Measurements from ENCODE around the gene FREY1. TPM values are rescaled to one million over a fixed set of nuclear protein-coding genes. Genes with fewer than 3 reads are reported as not detected.

Gene FREY1
- total and polyA plus RNA-seq, 9 of the 15 experiments (the other 6 are each of a cell fraction or from before 2014, with no cell fraction given): 0.25 to 1.5 (median 1.1) TPM; not detected in 5

- no peak for ATAC-seq
- Histone ChIP-seq H3K9me3 (replicated peaks; ENCODE audit: control insufficient read depth, insufficient read depth, low read depth, low read length) (no peaks in the 10 kb centered on the region), H3K4me2 (ENCODE audit: insufficient read depth, low read length) (no peak overlapping the region), H3K79me2 (ENCODE audit: control insufficient read depth, insufficient read depth, low read length) (no peaks in the 10 kb centered on the region), H3K27me3 (ENCODE audit: control insufficient read depth in 2 of 2, insufficient read depth in 2 of 2, low read length in 2 of 2) (no peaks in the 10 kb centered on the region), H3K36me3 (ENCODE audit: control insufficient read depth, insufficient read depth, low read length) (peaks cover 49% of the 10 kb centered on the region; the same call in 2 of the 3 replicates), H3K4me3 (no peak overlapping the region), H3K27ac (ENCODE audit: extremely low read depth, low read depth, low read length) (no peak overlapping the region), H4K20me1 (replicated peaks; ENCODE audit: control insufficient read depth, insufficient read depth, low read length) (no peaks in the 10 kb centered on the region; the same call in 1 of the 2 replicates), H3K9me1 (ENCODE audit: control insufficient read depth, insufficient read depth, low read length) (no peaks in the 10 kb centered on the region), H3K9ac (ENCODE audit: insufficient read depth in 1 of 2, low read depth in 2 of 2, low read length in 2 of 2) (peak overlapping the region in 1 of 2 experiments; percentile 65; a peak in 1 of 4 replicates), H3K4me1 (replicated peaks in 1 of 2; ENCODE audit: control insufficient read depth in 2 of 2, insufficient read depth in 2 of 2, low read length in 2 of 2) (peaks cover 5 to 19% of the 10 kb centered on the region in 2 experiments; a peak in 3 of 5 replicates), H2AFZ (ENCODE audit: low read depth, low read length) (no peak overlapping the region)
- CTCF ChIA-PET (ENCODE audit: low intra/inter-chr PET ratio): no interaction called here
- POLR2A ChIA-PET: interaction anchor here (1.0 to 1.3 kb wide), 2 partner anchors 10 to 14 kb away, joined by 3 read pairs; no protein-coding TSS in a partner anchor
- BruUV-seq (replicated peaks): no TSS peak
- no peak for DNase-seq (ENCODE audit: extremely low read depth in 1 of 4, low spot score in 3 of 4)
- FAIRE-seq: no peak
- in situ Hi-C loops (cut with MboI): no loop called here
- TF ChIP-seq SIX5 (IDR thresholded peaks at IDR 0.05; ENCODE audit: borderline replicate concordance in 1 of 2, insufficient read depth in 1 of 2, low read depth in 1 of 2, low read length in 2 of 2) (no peak), E2F4 (CRISPR knock-in tag; IDR thresholded peaks at IDR 0.05; ENCODE audit: low read depth) (no peak), ZNF12 (CRISPR knock-in tag; IDR thresholded peaks at IDR 0.05) (no peak), ATF6 (CRISPR knock-in tag; IDR thresholded peaks at IDR 0.05) (no peak), FOXA3 (CRISPR knock-in tag; conservative IDR thresholded peaks at IDR 0.05 in 1 of 2, IDR thresholded peaks at IDR 0.05 in 1 of 2) (no peak), THRB (CRISPR knock-in tag; conservative IDR thresholded peaks at IDR 0.05) (no peak), ILK (tag; IDR thresholded peaks at IDR 0.05; ENCODE audit: borderline replicate concordance, low read depth) (no peak)
- intact Hi-C loops (cut with micrococcal nuclease): no loop called here
- 76% methylated on average over 12 of the region's 12 CpGs for WGBS (ENCODE audit: insufficient coverage, low coverage, missing lambda C conversion rate)
Measured at GRCh38 chr11:45934580-45935318, 27.7 kb upstream of the FREY1 start.

Measured in K562 (cell line).